Measurements from ENCODE around the gene CACNA1H. TPM values are rescaled to one million over a fixed set of nuclear protein-coding genes. Genes with fewer than 3 reads are reported as not detected.

The CACNA1H gene
- total and polyA plus RNA-seq, 2 donors (not counting 3 experiments of a cell fraction or from before 2014, with no cell fraction given), result 0.03 TPM; not detected in 1

GRCh38 chr16:1121009-1121408, 31.9 kb upstream of the CACNA1H start:
- no peaks in the 10 kb centered on the region for H3K9me3 ChIP-seq (replicated peaks; ENCODE audit: control insufficient read depth, insufficient read depth, low read length)
- H3K36me3 ChIP-seq (ENCODE audit: control insufficient read depth in 2 of 2, extremely low read depth in 1 of 2, insufficient read depth in 2 of 2, low read length in 2 of 2), result no peaks in the 10 kb centered on the region
- no peaks in the 10 kb centered on the region for H3K9me1 ChIP-seq (replicated peaks; ENCODE audit: control insufficient read depth, extremely low read depth, insufficient read depth, low read length)
- no peaks in the 10 kb centered on the region for H3K4me1 ChIP-seq (ENCODE audit: control insufficient read depth, extremely low read depth, insufficient read depth, low read length)
- intact Hi-C loops (cut with micrococcal nuclease), result no loop called here
- ChIA-PET CTCF (interaction anchor here (1.7 kb wide), 1 partner anchor 64 kb away, joined by 4 read pairs; no protein-coding TSS in a partner anchor), POLR2A (no interaction called here)
- dilution Hi-C loops (cut with MboI; ENCODE audit: extremely low pct_ligation_motif_present, low sequenced_read_pairs), result no loop called here
- no TSS peak for BruUV-seq (replicated peaks)
- TF ChIP-seq, protein P1, sequence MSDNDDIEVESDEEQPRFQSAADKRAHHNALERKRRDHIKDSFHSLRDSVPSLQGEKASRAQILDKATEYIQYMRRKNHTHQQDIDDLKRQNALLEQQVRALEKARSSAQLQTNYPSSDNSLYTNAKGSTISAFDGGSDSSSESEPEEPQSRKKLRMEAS (IDR thresholded peaks at IDR 0.05; ENCODE audit: insufficient read depth, insufficient read length), result no peak
- no peak for TF ChIP-seq FOS (IDR thresholded peaks at IDR 0.05; ENCODE audit: borderline replicate concordance, insufficient read depth, low read length)
- no peak for TF ChIP-seq POLR2AphosphoS5 (IDR thresholded peaks at IDR 0.05; ENCODE audit: insufficient read depth, low read depth, low read length)
- no peak for TF ChIP-seq JUN (IDR thresholded peaks at IDR 0.05; ENCODE audit: borderline replicate concordance, insufficient read depth, insufficient read length, low read depth)
- no peak for TF ChIP-seq GATA2 (IDR thresholded peaks at IDR 0.05; ENCODE audit: insufficient read depth, insufficient read length, low read depth, low read length)
- TF ChIP-seq POLR2A (IDR thresholded peaks at IDR 0.05; ENCODE audit: low read depth, low read length), result no peak
- TF ChIP-seq MYC (IDR thresholded peaks at IDR 0.05; ENCODE audit: low read depth, low read length), result no peak
- TF ChIP-seq CTCF (IDR thresholded peaks at IDR 0.05; ENCODE audit: extremely low read depth in 1 of 2, insufficient read depth in 1 of 2, low read depth in 1 of 2, low read length in 2 of 2), result no peak
- TF ChIP-seq EZH2 (IDR thresholded peaks at IDR 0.05; ENCODE audit: borderline replicate concordance, low read depth, low read length, severe bottlenecking), result no peak
- H4K20me1 ChIP-seq (replicated peaks; ENCODE audit: control insufficient read depth, extremely low read depth, insufficient read depth, low read length), result no peaks in the 10 kb centered on the region
- DNase-seq (ENCODE audit: low read depth, low spot score) (no peak), FAIRE-seq (no peak)
- no peak overlapping the region for H3K27ac ChIP-seq (ENCODE audit: insufficient read depth, low read depth, low read length)
- no peak overlapping the region for H3K4me2 ChIP-seq (ENCODE audit: insufficient read depth, low read length)
- no peaks in the 10 kb centered on the region for H3K79me2 ChIP-seq (ENCODE audit: control insufficient read depth, insufficient read depth, low read length)
- H3K9ac ChIP-seq (replicated peaks; ENCODE audit: extremely low read depth, insufficient read depth, low read length), result no peak overlapping the region
- H2AFZ ChIP-seq (ENCODE audit: low read depth, low read length), result no peak overlapping the region
- H3K27me3 ChIP-seq (ENCODE audit: control insufficient read depth in 2 of 2, insufficient read depth in 2 of 2, low read length in 2 of 2), result no peaks in the 10 kb centered on the region
- H3K4me3 ChIP-seq (replicated peaks in 1 of 3; ENCODE audit: insufficient read depth in 1 of 3, low read depth in 1 of 3, low read length in 3 of 3), result no peak overlapping the region

All from endothelial cell of umbilical vein (primary cell).